ENCODE measurements around the gene RFTN2. TPM values are rescaled to one million over a fixed set of nuclear protein-coding genes. Genes with fewer than 3 reads are reported as not detected.
"Not testable (repeated sequence)": the region's sequence is repeated elsewhere in the genome, so short reads cannot be mapped to it uniquely, and the experiment has no call there.

Gene RFTN2
- total RNA-seq, 2 donors from 2014 or later, result not detected

GRCh38 chr2:197695971-197696370, 20.6 kb upstream of the RFTN2 start:
- not testable (repeated sequence) for ATAC-seq; H3K9me3 Mint-ChIP-seq; H3K27ac Mint-ChIP-seq; DNase-seq (ENCODE audit: low spot score in 2 of 2)
- H3K36me3 Mint-ChIP-seq, result peaks cover 0 to 13% of the 10 kb centered on the region in 2 donors

DNA sequence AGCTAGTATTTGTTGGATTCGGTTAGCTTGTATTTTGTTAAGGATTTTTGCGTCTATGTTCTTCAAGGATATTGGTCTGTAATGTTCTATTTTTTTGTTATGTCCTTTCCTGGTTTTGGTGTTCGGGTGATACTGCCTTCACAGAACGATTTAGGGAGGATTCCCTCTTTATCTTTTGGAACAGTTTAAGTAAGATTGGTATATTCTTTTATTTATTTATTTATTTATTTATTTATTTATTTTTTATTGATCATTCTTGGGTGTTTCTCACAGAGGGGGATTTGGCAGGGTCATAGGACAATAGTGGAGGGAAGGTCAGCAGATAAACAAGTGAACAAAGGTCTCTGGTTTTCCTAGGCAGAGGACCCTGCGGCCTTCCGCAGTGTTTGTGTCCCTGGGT, 19.8 kb upstream of the RFTN2 start:
- DNase-seq (ENCODE audit: low spot score in 2 of 2); H3K36me3 Mint-ChIP-seq; ATAC-seq; H3K9me3 Mint-ChIP-seq; H3K27ac Mint-ChIP-seq: not testable (repeated sequence)

- Mint-ChIP-seq H3K27ac (no peak overlapping the region), H3K9me3 (no peaks in the 10 kb centered on the region), H3K36me3 (no peaks in the 10 kb centered on the region)
- DNase-seq (ENCODE audit: low spot score in 2 of 2), result no peak
- peak in 1 of 2 donors; percentile 45 for ATAC-seq
Observed at GRCh38 chr2:197677483-197677882, 2.1 kb upstream of the RFTN2 start.

DNA sequence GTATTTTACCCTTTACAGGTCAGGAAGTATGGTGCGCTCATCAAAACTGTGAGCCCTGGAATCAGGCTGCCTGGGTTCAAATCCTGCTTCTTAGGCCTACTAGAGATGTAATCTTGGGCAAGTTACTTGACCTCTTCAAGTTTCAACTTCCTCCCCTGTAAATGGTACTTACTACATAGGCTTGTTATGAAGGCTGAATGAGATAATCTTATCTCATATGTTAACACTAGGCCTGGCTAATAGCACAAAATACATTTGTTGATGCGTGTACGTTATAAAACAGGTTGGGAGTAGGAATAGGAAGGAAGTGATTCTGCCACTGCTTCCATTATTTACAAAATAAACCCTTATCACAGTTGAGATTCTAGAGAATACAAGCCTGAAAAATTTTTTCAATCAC, 1.7 kb upstream of the RFTN2 start:
- DNase-seq (ENCODE audit: low spot score in 2 of 2), result no peak
- H3K27ac Mint-ChIP-seq, result no peak overlapping the region
- ATAC-seq, result no peak

GRCh38 chr2:197675711-197676188, 363 bp upstream of the RFTN2 start:
- Mint-ChIP-seq H3K9me3 (no peaks in the 10 kb centered on the region), H3K36me3 (no peaks in the 10 kb centered on the region), H3K27ac (no peak overlapping the region)
- no peak for DNase-seq (ENCODE audit: low spot score in 2 of 2)
- ATAC-seq, result no peak

More for the DNA sequence above, 1.7 kb upstream of the RFTN2 start:
- no peaks in the 10 kb centered on the region for H3K9me3 Mint-ChIP-seq
- no peaks in the 10 kb centered on the region for H3K36me3 Mint-ChIP-seq

DNA sequence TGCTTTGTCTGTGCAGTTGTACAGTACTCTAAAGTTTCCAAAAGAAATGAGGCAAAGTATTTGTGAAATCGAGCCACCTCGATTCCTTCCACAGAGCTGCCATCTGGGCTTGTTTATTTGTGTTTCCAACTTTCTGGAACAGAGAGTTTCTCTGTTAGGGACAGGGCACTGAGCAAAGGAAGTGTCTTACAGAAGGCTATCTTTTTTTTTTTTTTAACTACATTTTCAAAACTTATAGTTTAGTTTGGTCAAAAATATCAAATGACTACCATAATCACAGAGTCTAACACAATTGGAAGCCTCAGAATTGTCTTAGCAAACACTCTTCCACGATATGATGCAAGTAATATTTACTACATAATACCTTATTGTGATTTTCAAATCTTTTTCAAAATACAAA, 796 bp downstream of the RFTN2 start:
- H3K27ac Mint-ChIP-seq, result no peak overlapping the region
- H3K9me3 Mint-ChIP-seq, result no peaks in the 10 kb centered on the region
- DNase-seq (ENCODE audit: low spot score in 2 of 2), result no peak
- no peak for ATAC-seq
- no peaks in the 10 kb centered on the region for H3K36me3 Mint-ChIP-seq

DNA sequence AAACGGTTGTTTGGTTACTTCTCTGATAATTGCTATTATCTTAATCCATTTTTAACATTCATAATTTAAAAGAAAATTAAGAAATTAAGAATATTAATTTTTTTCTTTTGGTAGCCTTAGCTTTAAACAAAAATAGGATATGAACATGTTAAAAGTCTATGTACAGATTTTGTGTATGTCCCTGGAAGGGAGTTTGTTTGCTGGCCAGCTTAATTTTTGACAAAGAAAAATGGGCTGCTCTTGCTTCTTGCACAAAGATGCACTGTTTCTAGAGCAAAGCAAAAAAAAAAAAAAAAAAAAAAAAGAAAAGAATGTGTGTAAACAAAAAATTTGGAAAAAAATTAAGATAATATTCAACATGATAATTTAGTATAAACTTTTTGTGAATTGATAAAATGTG, 1.3 kb downstream of the RFTN2 start:
- DNase-seq (ENCODE audit: low spot score in 2 of 2) (no peak), ATAC-seq (no peak)
- Mint-ChIP-seq H3K36me3 (no peaks in the 10 kb centered on the region), H3K27ac (no peak overlapping the region), H3K9me3 (no peaks in the 10 kb centered on the region)

GRCh38 chr2:197673606-197674005, 1.8 kb downstream of the RFTN2 start:
- no peak for DNase-seq (ENCODE audit: low spot score in 2 of 2)
- H3K9me3 Mint-ChIP-seq, result no peaks in the 10 kb centered on the region
- no peak for ATAC-seq
- H3K27ac Mint-ChIP-seq, result no peak overlapping the region
- no peaks in the 10 kb centered on the region for H3K36me3 Mint-ChIP-seq

GRCh38 chr2:197673106-197673505, 2.3 kb downstream of the RFTN2 start:
- no peak for DNase-seq (ENCODE audit: low spot score in 2 of 2)
- Mint-ChIP-seq H3K27ac (no peak overlapping the region), H3K36me3 (no peaks in the 10 kb centered on the region), H3K9me3 (no peaks in the 10 kb centered on the region)
- ATAC-seq, result no peak

- DNase-seq (ENCODE audit: low spot score in 2 of 2) (no peak), ATAC-seq (no peak)
- H3K9me3 Mint-ChIP-seq, result peaks cover 2 to 3% of the 10 kb centered on the region in 2 donors
- peaks cover 3 to 6% of the 10 kb centered on the region in 2 donors for H3K36me3 Mint-ChIP-seq
- no peak overlapping the region for H3K27ac Mint-ChIP-seq
Observed at GRCh38 chr2:197672371-197672893, 3.0 kb downstream of the RFTN2 start.

- no peak for ATAC-seq
- no peak for DNase-seq (ENCODE audit: low spot score in 2 of 2)
- peaks cover 15 to 21% of the 10 kb centered on the region in 2 donors for H3K36me3 Mint-ChIP-seq
- H3K27ac Mint-ChIP-seq, result no peak overlapping the region
- peaks cover 17 to 18% of the 10 kb centered on the region in 2 donors for H3K9me3 Mint-ChIP-seq
Observed at GRCh38 chr2:197669077-197669476, 6.3 kb downstream of the RFTN2 start.

GRCh38 chr2:197668296-197668695, 7.1 kb downstream of the RFTN2 start:
- H3K9me3 Mint-ChIP-seq, result peaks cover 17 to 18% of the 10 kb centered on the region in 2 donors
- H3K27ac Mint-ChIP-seq, result no peak overlapping the region
- peaks cover 15 to 21% of the 10 kb centered on the region in 2 donors for H3K36me3 Mint-ChIP-seq
- no peak for ATAC-seq
- DNase-seq (ENCODE audit: low spot score in 2 of 2), result no peak

DNA sequence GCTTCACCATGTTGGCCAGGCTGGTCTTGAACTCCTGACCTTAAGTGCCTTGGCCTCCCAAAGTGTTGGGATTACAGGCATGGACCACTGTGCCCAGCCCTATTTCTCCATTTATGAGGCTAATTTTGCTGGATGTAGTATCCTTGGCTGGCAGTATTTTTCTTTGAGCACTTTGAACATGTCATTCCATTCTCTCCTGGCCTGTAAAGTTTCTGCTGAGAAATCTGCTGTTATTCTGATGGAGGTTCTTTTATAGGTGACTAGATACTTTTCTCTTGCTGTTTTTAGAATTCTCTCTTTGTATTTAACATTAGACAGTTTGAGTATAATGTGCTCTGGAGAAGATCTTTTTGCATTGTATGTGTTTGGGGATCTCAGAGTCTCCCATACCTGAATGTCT, 9.1 kb downstream of the RFTN2 start:
- DNase-seq (ENCODE audit: low spot score in 2 of 2), result no peak
- no peak for ATAC-seq
- H3K9me3 Mint-ChIP-seq, result peaks cover 17 to 18% of the 10 kb centered on the region in 2 donors
- no peak overlapping the region for H3K27ac Mint-ChIP-seq
- peaks cover 15 to 21% of the 10 kb centered on the region in 2 donors for H3K36me3 Mint-ChIP-seq

DNA sequence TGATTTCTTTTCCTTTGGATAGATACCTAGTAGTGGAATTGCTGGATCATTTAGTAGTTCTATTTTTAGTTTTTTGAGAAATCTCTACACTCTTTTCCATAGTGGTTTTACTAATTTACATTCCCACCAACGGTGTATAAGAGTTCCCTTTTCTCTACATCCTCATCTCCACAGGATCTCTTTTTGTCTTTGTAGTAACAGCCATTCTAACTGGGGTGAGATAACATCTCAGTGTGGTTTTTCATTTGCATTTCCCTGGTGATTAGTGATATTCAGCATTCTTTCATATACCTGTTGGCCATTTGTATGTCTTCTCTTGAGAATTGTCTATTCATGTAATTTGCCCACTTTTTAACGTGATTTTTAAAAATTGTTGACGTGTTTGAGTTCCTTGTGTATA, 13.8 kb downstream of the RFTN2 start:
- Mint-ChIP-seq H3K36me3 (peaks cover 6 to 10% of the 10 kb centered on the region in 2 donors), H3K27ac (no peak overlapping the region), H3K9me3 (peaks cover 8 to 12% of the 10 kb centered on the region in 2 donors)
- no peak for DNase-seq (ENCODE audit: low spot score in 2 of 2)
- no peak for ATAC-seq

DNA sequence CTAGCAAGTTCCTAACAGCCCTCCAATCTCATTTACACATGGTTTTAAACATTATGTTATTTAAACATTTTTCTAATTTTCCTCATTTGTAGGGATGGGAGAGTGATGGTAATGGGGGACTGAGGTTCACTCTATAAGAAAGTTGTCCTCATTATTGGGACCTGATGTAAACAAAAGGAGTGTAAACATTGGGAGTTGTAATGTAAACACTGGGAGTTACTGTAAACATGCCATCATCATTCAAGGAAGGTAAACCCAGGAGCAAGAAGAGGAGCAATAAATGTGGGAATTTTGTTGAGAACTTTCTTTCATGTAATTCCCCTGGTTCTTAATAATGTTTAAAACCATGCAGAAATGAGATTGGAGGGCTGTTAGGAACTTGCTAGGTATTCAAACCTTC, 17.8 kb downstream of the RFTN2 start:
- H3K9me3 Mint-ChIP-seq, result no peaks in the 10 kb centered on the region

GRCh38 chr2:197647961-197648690, 27.3 kb downstream of the RFTN2 start:
- ATAC-seq, result no peak
- H3K36me3 Mint-ChIP-seq, result no peaks in the 10 kb centered on the region
- DNase-seq (ENCODE audit: low spot score in 2 of 2), result no peak
- H3K27ac Mint-ChIP-seq, result no peak overlapping the region
- no peaks in the 10 kb centered on the region for H3K9me3 Mint-ChIP-seq

More for the DNA sequence above, 17.8 kb downstream of the RFTN2 start:
- Mint-ChIP-seq H3K27ac (no peak overlapping the region), H3K36me3 (no peaks in the 10 kb centered on the region)
- DNase-seq (ENCODE audit: low spot score in 2 of 2) (no peak), ATAC-seq (no peak)

- DNase-seq (ENCODE audit: low spot score in 2 of 2), result no peak
- no peak overlapping the region for H3K27ac Mint-ChIP-seq
- H3K9me3 Mint-ChIP-seq, result no peaks in the 10 kb centered on the region
- no peak for ATAC-seq
- no peaks in the 10 kb centered on the region for H3K36me3 Mint-ChIP-seq
Observed at GRCh38 chr2:197641666-197642065, 33.7 kb downstream of the RFTN2 start.

- H3K9me3 Mint-ChIP-seq; ATAC-seq; DNase-seq (ENCODE audit: low spot score in 2 of 2); H3K27ac Mint-ChIP-seq; H3K36me3 Mint-ChIP-seq: not testable (repeated sequence)
Observed at GRCh38 chr2:197640571-197641122, 34.7 kb downstream of the RFTN2 start.

Measured in activated naive CD4-positive, alpha-beta T cell treated with anti-CD3 and anti-CD28 coated beads, Interleukin-2, amount 50 U/mL, for 72 hours (primary cell).